Prostate gland (tissue), 2 donors: Measurements from ENCODE around the gene CNPY2.

ENCODE experiments used
- POLR2A ChIP-seq: fragments of 450-650 bp; IDR thresholded peaks from one replicate; pipeline ENCODE4 v1.6.1; 2016; ENCODE audit warnings: antibody characterized with exemption, mild to moderate bottlenecking
- POLR2AphosphoS5 ChIP-seq: sonication (generic); formaldehyde crosslinking; IDR thresholded peaks from one replicate; pipeline ENCODE4 v1.6.1; 2017; ENCODE audit warnings: antibody characterized with exemption
- TF ChIP-seq, protein P1 (sequence below), 4 experiments: fragments of 200-600 bp in 2 of 4; fragments of 450-650 bp in 2 of 4; sonication (generic) in 2 of 4; IDR thresholded peaks; 1 replicate in 3 of 4; 2 replicates in 1 of 4; pipeline ENCODE4 v1.5.1; 2016 to 2019; ENCODE audit warnings: antibody characterized with exemption in 4 of 4, mild to moderate bottlenecking in 2 of 4, moderate library complexity in 2 of 4

DNA sequence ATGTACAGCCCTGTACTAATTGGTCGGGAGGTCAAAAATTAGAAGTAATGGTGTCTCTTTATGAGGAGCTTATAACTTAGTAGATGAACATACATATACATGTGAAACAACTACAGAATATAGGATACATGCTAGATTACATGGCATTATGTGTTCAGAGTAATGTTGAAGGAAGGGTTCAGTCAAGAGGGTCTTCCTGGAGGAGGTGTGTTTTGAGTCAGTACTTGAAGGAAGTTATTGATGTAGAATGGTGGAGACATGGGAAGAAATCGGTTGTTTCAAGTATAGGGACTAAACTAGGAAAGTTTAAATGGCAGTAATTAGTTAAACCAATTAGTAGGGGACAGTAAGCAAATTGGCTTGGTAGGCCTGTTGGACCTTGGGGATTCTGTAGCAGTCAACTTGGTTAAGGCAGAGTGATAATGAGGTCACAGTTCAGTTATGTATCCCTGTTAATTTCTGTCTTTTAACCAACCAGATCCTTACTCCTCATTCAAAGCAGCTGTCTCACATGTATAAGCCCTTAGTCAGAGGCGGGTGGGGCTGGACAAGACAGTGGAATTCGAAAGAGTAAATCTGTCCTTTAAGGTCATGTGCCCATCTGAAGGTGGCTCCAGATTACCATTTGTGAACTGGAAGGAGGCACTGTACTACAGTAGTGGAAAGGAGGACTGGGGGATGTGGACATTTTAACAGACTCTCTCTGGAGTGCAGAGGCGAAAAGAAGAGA is 54.1 kb downstream of the CNPY2 start:
- TF ChIP-seq POLR2AphosphoS5 (no peak), POLR2A (no peak)
- TF ChIP-seq, protein P1, sequence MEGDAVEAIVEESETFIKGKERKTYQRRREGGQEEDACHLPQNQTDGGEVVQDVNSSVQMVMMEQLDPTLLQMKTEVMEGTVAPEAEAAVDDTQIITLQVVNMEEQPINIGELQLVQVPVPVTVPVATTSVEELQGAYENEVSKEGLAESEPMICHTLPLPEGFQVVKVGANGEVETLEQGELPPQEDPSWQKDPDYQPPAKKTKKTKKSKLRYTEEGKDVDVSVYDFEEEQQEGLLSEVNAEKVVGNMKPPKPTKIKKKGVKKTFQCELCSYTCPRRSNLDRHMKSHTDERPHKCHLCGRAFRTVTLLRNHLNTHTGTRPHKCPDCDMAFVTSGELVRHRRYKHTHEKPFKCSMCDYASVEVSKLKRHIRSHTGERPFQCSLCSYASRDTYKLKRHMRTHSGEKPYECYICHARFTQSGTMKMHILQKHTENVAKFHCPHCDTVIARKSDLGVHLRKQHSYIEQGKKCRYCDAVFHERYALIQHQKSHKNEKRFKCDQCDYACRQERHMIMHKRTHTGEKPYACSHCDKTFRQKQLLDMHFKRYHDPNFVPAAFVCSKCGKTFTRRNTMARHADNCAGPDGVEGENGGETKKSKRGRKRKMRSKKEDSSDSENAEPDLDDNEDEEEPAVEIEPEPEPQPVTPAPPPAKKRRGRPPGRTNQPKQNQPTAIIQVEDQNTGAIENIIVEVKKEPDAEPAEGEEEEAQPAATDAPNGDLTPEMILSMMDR (IDR thresholded peaks at IDR 0.05), result no peak
